IMR-90 (cell line): ENCODE measurements around the gene MYL6. TPM values are rescaled to one million over a fixed set of nuclear protein-coding genes. Genes with fewer than 3 reads are reported as not detected.

ENCODE experiments used
- ATAC-seq: fragments of 200-7000 bp; cut with Tn5 transposase; 2 replicates; pipeline ENCODE4 v1.9.1; 2020; ENCODE audit warnings: low read depth, mild to moderate bottlenecking, moderate library complexity
- BruUV-seq: library from RNA; stranded (reverse); fragments of 400-500 nt; replicated peaks from 2 replicates; lab custom pipeline; 2021; lab: Mats Ljungman, UMichigan
- CTCF ChIA-PET: fragments of 300-600 bp; formaldehyde crosslinking; extraction: SDS; loops from one replicate; lab custom pipeline; 2021; ENCODE audit warnings: antibody characterized with exemption; lab: Yijun Ruan, JAX
- POLR2A ChIA-PET: fragments of 300-600 bp; sonication (Branson Sonifier 250); formaldehyde crosslinking; loops from one replicate; lab custom pipeline; 2022; ENCODE audit warnings: antibody characterized with exemption; ENCODE audit not compliant: unreplicated experiment; lab: Charles Lee
- DNase-seq: peaks from one replicate; pipeline ENCODE4 v3.0.0; 2013
- H2AFZ ChIP-seq: replicated peaks from 2 replicates; pipeline ENCODE3; 2013; ENCODE audit warnings: low read length, mild to moderate bottlenecking; ENCODE audit not compliant: poor library complexity
- H2AK5ac ChIP-seq: 2 replicates; pipeline ENCODE4 v1.6.1; 2013; ENCODE audit warnings: low read depth, low read length, inconsistent platforms
- H2AK9ac ChIP-seq: replicated peaks from 2 replicates; pipeline ENCODE3; 2013; ENCODE audit warnings: mild to moderate bottlenecking, low read depth, low read length, moderate library complexity; ENCODE audit not compliant: poor library complexity
- H2BK120ac ChIP-seq: 2 replicates; pipeline ENCODE4 v1.6.1; 2013; ENCODE audit warnings: low read depth, low read length, inconsistent platforms
- H2BK15ac ChIP-seq: 3 replicates; pipeline ENCODE4 v1.6.1; 2013; ENCODE audit warnings: low read depth, low read length, inconsistent platforms
- H2BK20ac ChIP-seq: 2 replicates; pipeline ENCODE4 v1.6.1; 2013; ENCODE audit warnings: low read depth, mild to moderate bottlenecking, inconsistent platforms, low read length, moderate library complexity
- H2BK5ac ChIP-seq: 2 replicates; pipeline ENCODE4 v1.6.1; 2013; ENCODE audit warnings: mild to moderate bottlenecking, low read depth, low read length, inconsistent platforms; ENCODE audit not compliant: poor library complexity, severe bottlenecking
- H3K14ac ChIP-seq: replicated peaks from 2 replicates; pipeline ENCODE4 v1.6.1; 2013; ENCODE audit warnings: low read depth, low read length, inconsistent platforms
- H3K18ac ChIP-seq: 2 replicates; pipeline ENCODE4 v1.6.1; 2013; ENCODE audit warnings: low read depth, low read length, control low read depth
- H3K23ac ChIP-seq: 2 replicates; pipeline ENCODE4 v1.6.1; 2013; ENCODE audit warnings: low read depth, low read length, inconsistent platforms
- H3K27ac ChIP-seq: 2 replicates; pipeline ENCODE4 v1.5.1; 2013; ENCODE audit warnings: mild to moderate bottlenecking, control low read depth, low read length; ENCODE audit not compliant: insufficient read depth
- H3K27me3 ChIP-seq: 2 replicates; pipeline ENCODE4 v1.6.1; 2013; ENCODE audit warnings: low read length; ENCODE audit not compliant: control insufficient read depth, insufficient read depth
- H3K36me3 ChIP-seq: 2 replicates; pipeline ENCODE4 v1.6.1; 2013; ENCODE audit warnings: low read length, mixed read lengths; ENCODE audit not compliant: control insufficient read depth, insufficient read depth
- H3K4ac ChIP-seq: 2 replicates; pipeline ENCODE4 v1.6.1; 2013; ENCODE audit warnings: low read depth, low read length, inconsistent platforms
- H3K4me1 ChIP-seq: 2 replicates; pipeline ENCODE4 v1.6.1; 2013; ENCODE audit warnings: low read length, mixed read lengths; ENCODE audit not compliant: control insufficient read depth, insufficient read depth
- H3K4me2 ChIP-seq: 2 replicates; pipeline ENCODE4 v1.6.1; 2013; ENCODE audit warnings: low read depth, mild to moderate bottlenecking, control low read depth, low read length, moderate library complexity
- H3K4me3 ChIP-seq: 2 replicates; pipeline ENCODE4 v1.5.1; 2013; ENCODE audit warnings: low read depth, mild to moderate bottlenecking, control low read depth, low read length, moderate library complexity; ENCODE audit not compliant: insufficient read depth
- H3K56ac ChIP-seq: 2 replicates; pipeline ENCODE4 v1.6.1; 2013; ENCODE audit warnings: low read length, inconsistent platforms; ENCODE audit not compliant: insufficient read depth; ENCODE audit errors: extremely low read depth
- H3K79me1 ChIP-seq, 2 experiments: 2 replicates each; pipeline ENCODE4 v1.6.1; 2013; ENCODE audit warnings: low read length in 2 of 2, inconsistent platforms in 1 of 2, low read depth in 1 of 2
- H3K9ac ChIP-seq: 2 replicates; pipeline ENCODE4 v1.6.1; 2013; ENCODE audit warnings: low read depth, low read length, control low read depth
- H3K9me1 ChIP-seq: 2 replicates; pipeline ENCODE4 v1.6.1; 2013; ENCODE audit warnings: low read length, inconsistent platforms; ENCODE audit not compliant: insufficient read depth
- H3K9me3 ChIP-seq: 2 replicates; pipeline ENCODE4 v1.6.1; 2013; ENCODE audit warnings: low read length; ENCODE audit not compliant: control insufficient read depth, insufficient read depth
- H4K20me1 ChIP-seq: 2 replicates; pipeline ENCODE4 v1.6.1; 2013; ENCODE audit warnings: low read length, inconsistent platforms; ENCODE audit not compliant: insufficient read depth
- H4K5ac ChIP-seq: 2 replicates; pipeline ENCODE4 v1.6.1; 2013; ENCODE audit warnings: mild to moderate bottlenecking, low read depth, low read length, control low read depth
- H4K8ac ChIP-seq, 2 experiments: 2 replicates each; pipeline ENCODE4 v1.6.1; 2013; ENCODE audit warnings: low read depth in 2 of 2, low read length in 2 of 2, control low read depth in 1 of 2, inconsistent platforms in 1 of 2
- H4K91ac ChIP-seq: 2 replicates; pipeline ENCODE4 v1.6.1; 2013; ENCODE audit warnings: low read depth, low read length, inconsistent platforms; ENCODE audit not compliant: insufficient read depth
- CEBPB ChIP-seq: IDR thresholded peaks from 2 replicates; pipeline ENCODE4 v1.6.1; 2012; ENCODE audit warnings: low read depth, low read length, improper control_type of control experiment
- CHD1 ChIP-seq: IDR thresholded peaks from 2 replicates; pipeline ENCODE4 v1.6.1; 2012; ENCODE audit warnings: low read depth, low read length, improper control_type of control experiment
- FOS ChIP-seq: fragments of 150-350 bp; IDR thresholded peaks from 2 replicates; pipeline ENCODE4 v1.6.1; 2016; ENCODE audit warnings: low read depth, low read length
- MAFK ChIP-seq: IDR thresholded peaks from 2 replicates; pipeline ENCODE4 v1.6.1; 2012; ENCODE audit warnings: low read depth, low read length, improper control_type of control experiment
- MAZ ChIP-seq: IDR thresholded peaks from 2 replicates; pipeline ENCODE4 v1.6.1; 2012; ENCODE audit warnings: low read depth, mild to moderate bottlenecking, low read length, improper control_type of control experiment, moderate library complexity, borderline replicate concordance
- MXI1 ChIP-seq: IDR thresholded peaks from 2 replicates; pipeline ENCODE4 v1.6.1; 2012; ENCODE audit warnings: low read depth, mild to moderate bottlenecking, low read length, moderate library complexity, borderline replicate concordance
- NFE2L2 ChIP-seq: fragments of 150-350 bp; IDR thresholded peaks from 2 replicates; pipeline ENCODE4 v1.6.1; 2016; ENCODE audit warnings: low read depth, mild to moderate bottlenecking, low read length
- POLR2A ChIP-seq: IDR thresholded peaks from 2 replicates; pipeline ENCODE4 v1.6.1; 2012; ENCODE audit warnings: mild to moderate bottlenecking, low read depth, low read length
- RAD21 ChIP-seq: IDR thresholded peaks from 2 replicates; pipeline ENCODE4 v1.6.1; 2012; ENCODE audit warnings: low read length, improper control_type of control experiment
- RCOR1 ChIP-seq: IDR thresholded peaks from 2 replicates; pipeline ENCODE4 v1.6.1; 2012; ENCODE audit warnings: mild to moderate bottlenecking, low read length, improper control_type of control experiment; ENCODE audit not compliant: insufficient replicate concordance
- RFX5 ChIP-seq: IDR thresholded peaks from 2 replicates; pipeline ENCODE4 v1.8.0; 2012; ENCODE audit warnings: low read depth, mild to moderate bottlenecking, low read length, moderate library complexity
- SMC3 ChIP-seq: fragments of 150-350 bp; IDR thresholded peaks from 2 replicates; pipeline ENCODE4 v1.6.1; 2016; ENCODE audit warnings: low read depth, mild to moderate bottlenecking, antibody characterized with exemption, low read length, moderate library complexity
- WGBS, 2 experiments: methylation state at CpG; one replicate each; pipeline versions ENCODE4 v1.1.5 to v1.1.7; 2013; ENCODE audit warnings: missing lambda C conversion rate in 2 of 2; ENCODE audit not compliant: insufficient read length in 1 of 2; ENCODE audit errors: extremely low coverage in 2 of 2; 5-methylcytosine and 5-hydroxymethylcytosine counted together
- dilution Hi-C: fragments of 300-500 bp; cut with HindIII; formaldehyde crosslinking; loops from one replicate; pipeline ENCODE4 v1.14.3; 2018; ENCODE audit warnings: low sequenced_read_pairs; ENCODE audit not compliant: unreplicated experiment
- in situ Hi-C: fragments of 300-500 bp; cut with MboI; formaldehyde crosslinking; loops from 3 replicates; pipeline ENCODE4 v1.14.3; 2019; ENCODE audit warnings: low sequenced_read_pairs, inconsistent platforms, mixed read lengths
- intact Hi-C: fragments of 100-400 bp; cut with micrococcal nuclease; formaldehyde crosslinking; loops from 2 replicates; pipeline ENCODE4 v1.10.0; 2022
- polyA plus RNA-seq, 3 experiments: library from polyadenylated mRNA; depleted of rRNA; stranded (reverse); fragments of >200 nt; gene quantifications; 2 replicates each; pipeline ENCODE4 v1.2.3, GENCODE V29; 2012; ENCODE audit warnings: low replicate concordance in 1 of 3
- total RNA-seq: library from RNA; depleted of rRNA; stranded (reverse); fragments of >200 nt; gene quantifications from 2 replicates; pipeline ENCODE4 v1.2.3, GENCODE V29; 2012
- TF ChIP-seq, protein P1 (sequence below): fragments of 150-350 bp; IDR thresholded peaks from 2 replicates; pipeline ENCODE4 v1.6.1; 2017; ENCODE audit warnings: mild to moderate bottlenecking, antibody characterized with exemption, low read length, low read depth
- TF ChIP-seq, protein P2 (sequence below): conservative IDR thresholded peaks from 2 replicates; pipeline ENCODE4 v1.5.1; 2012; ENCODE audit warnings: mild to moderate bottlenecking, low read depth, low read length, improper control_type of control experiment

The MYL6 gene
- total and polyA plus RNA-seq, 2 of the 4 experiments (the other 2 are of a cell fraction): 4,816 to 6,979 TPM

DNA sequence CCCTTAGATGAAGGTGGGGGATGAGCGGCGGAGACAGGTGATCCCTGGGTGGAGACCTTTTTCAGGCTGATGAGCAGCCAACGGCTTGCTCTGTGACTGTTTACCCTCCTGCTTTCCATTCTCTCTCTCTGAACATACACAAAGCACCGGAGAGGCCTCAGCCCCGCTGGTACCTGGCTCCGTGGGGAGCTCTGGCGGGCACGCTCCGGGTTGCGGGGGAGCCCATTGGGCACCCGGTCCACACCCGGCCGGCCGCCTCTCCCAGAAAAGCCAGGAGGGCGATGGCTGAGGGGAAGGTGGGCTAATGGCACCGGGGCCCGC, 30.6 kb downstream of the MYL6 start:
- POLR2A ChIA-PET: interaction anchor here (1.3 kb wide), 1 partner anchor 33 kb away, joined by 5 read pairs; the partner anchor contains the start of gene RNF41
- Histone ChIP-seq H3K9me3 (no peaks in the 10 kb centered on the region), H3K18ac (no peak overlapping the region), H3K4me3 (peak overlapping the region; percentile 95), H2BK20ac (no peak overlapping the region), H3K4ac (peak overlapping the region; percentile 72), H3K23ac (peak overlapping the region; percentile 92; the same call in 1 of the 2 replicates), H3K36me3 (peaks cover 13% of the 10 kb centered on the region), H3K27ac (peak overlapping the region; percentile 75), H2AK5ac (peak overlapping the region; percentile 64), H3K9ac (peak overlapping the region; percentile 95), H2BK5ac (peak overlapping the region; percentile 60), H2AK9ac (peak overlapping the region; percentile 98), H3K14ac (peak overlapping the region; percentile 97), H3K27me3 (no peaks in the 10 kb centered on the region), H4K8ac (peak overlapping the region in 1 of 2 experiments; percentile 41; a peak in 2 of 4 replicates), H2BK15ac (no peak overlapping the region), H3K79me1 (peaks cover 23 to 46% of the 10 kb centered on the region in 2 experiments), H3K4me2 (peak overlapping the region; percentile 97), H3K56ac (peak overlapping the region; percentile 8; the same call in 1 of the 2 replicates), H4K91ac (peak overlapping the region; percentile 69), H3K9me1 (peaks cover 5% of the 10 kb centered on the region; the same call in 1 of the 2 replicates), H4K5ac (no peak overlapping the region), H2BK120ac (no peak overlapping the region; the same call in 1 of the 2 replicates), H3K4me1 (peaks cover 7% of the 10 kb centered on the region), H2AFZ (peak overlapping the region; percentile 84), H4K20me1 (peaks cover 14% of the 10 kb centered on the region; the same call in 1 of the 2 replicates)
- dilution Hi-C loops: no loop called here
- peak; percentile 1 for ATAC-seq
- CTCF ChIA-PET: interaction anchor here (0.7 to 2.6 kb wide), 13 partner anchors 10 to 275 kb away, joined by 3 to 27 read pairs (median 5); partner anchors contain the start of genes ANKRD52, ESYT1, RNF41 and ZC3H10
- WGBS, 2 experiments: no CpG with 5 or more reads among the region's 17 CpGs
- TF ChIP-seq RFX5 (no peak), FOS (no peak), MXI1 (no peak), CEBPB (no peak), SMC3 (no peak), MAZ (no peak), RAD21 (no peak), MAFK (no peak), POLR2A (no peak), NFE2L2 (no peak), CHD1 (no peak), RCOR1 (no peak)
- TF ChIP-seq, protein P1, sequence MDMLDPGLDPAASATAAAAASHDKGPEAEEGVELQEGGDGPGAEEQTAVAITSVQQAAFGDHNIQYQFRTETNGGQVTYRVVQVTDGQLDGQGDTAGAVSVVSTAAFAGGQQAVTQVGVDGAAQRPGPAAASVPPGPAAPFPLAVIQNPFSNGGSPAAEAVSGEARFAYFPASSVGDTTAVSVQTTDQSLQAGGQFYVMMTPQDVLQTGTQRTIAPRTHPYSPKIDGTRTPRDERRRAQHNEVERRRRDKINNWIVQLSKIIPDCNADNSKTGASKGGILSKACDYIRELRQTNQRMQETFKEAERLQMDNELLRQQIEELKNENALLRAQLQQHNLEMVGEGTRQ: no peak
- TF ChIP-seq, protein P2, sequence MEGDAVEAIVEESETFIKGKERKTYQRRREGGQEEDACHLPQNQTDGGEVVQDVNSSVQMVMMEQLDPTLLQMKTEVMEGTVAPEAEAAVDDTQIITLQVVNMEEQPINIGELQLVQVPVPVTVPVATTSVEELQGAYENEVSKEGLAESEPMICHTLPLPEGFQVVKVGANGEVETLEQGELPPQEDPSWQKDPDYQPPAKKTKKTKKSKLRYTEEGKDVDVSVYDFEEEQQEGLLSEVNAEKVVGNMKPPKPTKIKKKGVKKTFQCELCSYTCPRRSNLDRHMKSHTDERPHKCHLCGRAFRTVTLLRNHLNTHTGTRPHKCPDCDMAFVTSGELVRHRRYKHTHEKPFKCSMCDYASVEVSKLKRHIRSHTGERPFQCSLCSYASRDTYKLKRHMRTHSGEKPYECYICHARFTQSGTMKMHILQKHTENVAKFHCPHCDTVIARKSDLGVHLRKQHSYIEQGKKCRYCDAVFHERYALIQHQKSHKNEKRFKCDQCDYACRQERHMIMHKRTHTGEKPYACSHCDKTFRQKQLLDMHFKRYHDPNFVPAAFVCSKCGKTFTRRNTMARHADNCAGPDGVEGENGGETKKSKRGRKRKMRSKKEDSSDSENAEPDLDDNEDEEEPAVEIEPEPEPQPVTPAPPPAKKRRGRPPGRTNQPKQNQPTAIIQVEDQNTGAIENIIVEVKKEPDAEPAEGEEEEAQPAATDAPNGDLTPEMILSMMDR: no peak
- no TSS peak for BruUV-seq
- in situ Hi-C loops: loop anchor here (5.0 kb wide), 1 partner anchor 61 kb away; the partner anchor contains the start of gene ESYT1
- intact Hi-C loops: loop anchor here (1.0 to 2.0 kb wide), 2 partner anchors 62 to 69 kb away; no protein-coding TSS in a partner anchor
- DNase-seq: no peak
